Measurements from ENCODE around the gene ADAM17.
"Not testable (repeated sequence)": the region's sequence is repeated elsewhere in the genome, so short reads cannot be mapped to it uniquely, and the experiment has no call there.

Gene ADAM17

GRCh38 chr2:9519250-9519649 lies 36.4 kb downstream of the ADAM17 start:
- no peak for DNase-seq (ENCODE audit: low spot score)

DNA sequence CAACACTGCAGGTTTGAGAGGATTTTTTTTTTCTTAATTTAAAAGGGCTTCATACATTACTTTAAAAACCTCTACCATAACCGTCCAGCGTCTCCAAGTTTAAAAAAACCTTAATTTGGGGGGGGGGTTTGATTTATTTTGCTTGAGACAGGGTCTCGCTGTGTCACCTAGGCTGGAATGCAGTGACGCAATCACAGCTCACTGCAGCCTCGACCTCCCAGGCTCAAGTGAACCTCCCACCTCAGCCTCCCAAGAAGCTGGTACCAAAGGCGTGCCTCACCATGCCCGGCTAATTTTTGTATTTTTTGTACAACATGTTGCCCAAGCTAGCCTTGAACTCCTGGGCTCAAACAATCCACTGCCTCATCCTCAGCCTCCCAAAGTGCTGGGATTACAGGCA lies 36.9 kb downstream of the ADAM17 start:
- no peak for DNase-seq (ENCODE audit: low spot score)

GRCh38 chr2:9518163-9518562 lies 37.5 kb downstream of the ADAM17 start:
- DNase-seq (ENCODE audit: low spot score), result no peak

DNA sequence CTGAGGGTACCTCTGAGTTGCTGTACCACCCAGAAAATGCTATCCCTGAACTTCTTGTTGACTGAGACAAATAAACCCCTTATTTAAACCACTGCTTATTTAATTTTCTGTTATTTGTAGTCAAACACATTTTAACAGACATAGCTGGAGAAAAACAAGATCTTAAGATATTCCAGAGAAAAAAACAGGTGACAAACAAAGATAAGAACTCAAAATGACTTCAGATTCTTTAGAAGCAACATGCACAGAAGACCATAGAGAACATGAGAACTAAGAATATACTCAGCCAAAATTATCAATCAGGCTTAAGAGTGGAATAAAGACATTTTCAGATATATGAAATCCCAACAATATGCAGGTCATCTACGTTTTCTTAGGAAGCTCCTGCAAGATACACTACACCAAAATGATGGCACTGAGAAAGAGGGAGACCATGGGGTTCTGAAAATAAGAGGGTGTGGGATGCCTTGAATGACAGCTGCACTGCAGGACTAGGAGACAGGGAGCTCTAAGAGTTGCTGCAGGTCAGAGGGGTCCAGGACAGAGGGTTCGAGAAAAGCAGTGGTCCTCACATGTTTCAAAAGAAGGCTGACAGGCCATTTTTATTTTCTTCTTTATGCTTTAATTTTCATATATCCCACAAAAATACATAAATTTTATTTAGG lies 38.4 kb downstream of the ADAM17 start:
- no peak for DNase-seq (ENCODE audit: low spot score)

DNA sequence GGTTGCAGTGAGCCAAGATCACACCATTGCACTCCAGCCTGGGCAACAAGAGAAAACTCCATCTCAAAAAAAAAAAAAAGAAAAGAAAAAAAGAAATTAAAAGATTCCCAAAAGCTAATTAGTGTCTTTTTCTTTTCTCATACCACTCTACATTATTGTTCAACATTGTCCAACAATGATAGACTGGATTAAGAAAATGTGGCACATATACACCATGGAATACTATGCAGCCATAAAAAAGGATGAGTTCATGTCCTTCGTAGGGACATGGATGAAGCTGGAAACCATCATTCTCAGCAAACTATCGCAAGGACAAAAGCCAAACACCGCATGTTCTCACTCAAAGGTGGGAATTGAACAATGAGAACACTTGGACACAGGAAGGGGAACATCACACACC lies 41.7 kb downstream of the ADAM17 start:
- DNase-seq (ENCODE audit: low spot score), result not testable (repeated sequence)

- DNase-seq (ENCODE audit: low spot score), result no peak
Measured at GRCh38 chr2:9508931-9509330, 46.7 kb downstream of the ADAM17 start.

DNA sequence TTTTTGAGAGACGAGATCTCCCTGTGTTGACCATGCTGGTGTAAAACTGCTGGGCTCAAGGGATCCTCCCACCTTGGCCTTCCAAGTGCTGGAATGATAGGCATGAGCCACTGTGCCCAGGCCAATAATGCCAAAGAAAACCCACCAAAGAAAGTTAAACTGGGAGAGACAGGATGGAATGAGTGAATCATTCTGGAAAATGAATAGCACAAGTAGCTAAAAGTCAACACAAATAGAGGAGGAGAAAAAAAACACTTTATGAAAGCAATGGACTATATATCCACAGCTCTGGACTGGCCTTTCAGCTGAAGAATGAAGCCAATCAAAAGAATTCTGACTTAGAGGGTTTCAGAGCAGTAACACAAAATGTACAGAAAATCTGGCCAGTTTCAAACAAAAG lies 57.4 kb downstream of the ADAM17 start:
- DNase-seq (ENCODE audit: low spot score), result no peak

DNA sequence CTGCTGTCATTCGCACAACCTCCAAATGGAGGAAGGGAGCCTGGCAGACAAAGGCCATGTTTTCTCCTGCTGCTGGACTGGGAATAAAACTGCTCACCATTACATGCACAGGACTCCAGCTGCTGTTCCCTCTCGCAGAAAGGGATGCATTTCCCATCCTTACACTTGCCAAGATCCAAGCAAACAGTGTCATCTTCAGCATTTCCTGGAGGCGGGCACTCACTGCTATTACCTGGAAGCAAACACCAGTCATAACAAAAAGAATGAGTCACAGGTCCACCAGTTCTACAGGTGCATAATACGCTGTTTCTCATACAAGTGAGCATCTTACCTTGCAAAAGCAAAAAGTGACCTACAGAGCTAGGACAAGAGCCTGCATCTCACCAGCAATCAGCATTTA lies 58.6 kb downstream of the ADAM17 start:
- DNase-seq (ENCODE audit: low spot score), result no peak

DNA sequence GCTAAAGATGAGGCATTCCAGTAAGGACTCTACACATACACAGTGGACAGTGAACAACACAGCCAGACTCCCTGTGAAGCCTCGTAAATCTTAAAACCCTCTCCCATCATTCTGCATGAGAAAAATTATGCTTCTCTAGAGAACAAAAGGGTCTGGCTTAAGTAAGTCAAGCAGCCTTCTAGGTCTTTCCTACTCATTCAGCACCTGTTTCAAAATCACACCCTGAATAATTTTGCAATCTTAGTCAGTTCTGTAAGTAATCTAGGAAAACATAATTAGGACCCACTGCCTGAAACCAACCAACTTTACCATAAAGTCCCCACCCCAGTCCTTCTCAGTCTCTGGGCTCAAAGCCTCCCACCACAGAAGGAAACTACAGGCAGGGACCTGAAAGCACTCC lies 61.5 kb downstream of the ADAM17 start:
- no peak for DNase-seq (ENCODE audit: low spot score)

DNA sequence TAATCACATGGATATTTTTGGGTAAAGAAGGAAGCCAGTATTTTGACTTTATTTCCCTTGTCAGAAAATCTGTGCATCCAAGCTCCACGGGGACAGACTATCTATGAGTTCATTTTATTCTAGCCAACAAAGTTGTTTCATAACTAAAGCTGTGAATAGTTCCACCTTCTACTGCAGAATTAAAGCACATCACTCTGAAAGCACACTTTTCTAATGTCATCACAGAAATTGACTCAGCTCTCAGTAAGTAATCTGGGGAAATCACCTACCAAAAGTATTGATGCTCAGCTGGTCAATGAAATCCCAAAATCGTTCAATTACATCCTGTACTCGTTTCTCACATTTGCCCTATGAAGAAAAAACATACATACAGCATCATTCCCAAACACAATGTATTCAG lies 62.2 kb downstream of the ADAM17 start:
- no peak for DNase-seq (ENCODE audit: low spot score)

GRCh38 chr2:9492927-9493326 lies 62.7 kb downstream of the ADAM17 start:
- DNase-seq (ENCODE audit: low spot score), result no peak

DNA sequence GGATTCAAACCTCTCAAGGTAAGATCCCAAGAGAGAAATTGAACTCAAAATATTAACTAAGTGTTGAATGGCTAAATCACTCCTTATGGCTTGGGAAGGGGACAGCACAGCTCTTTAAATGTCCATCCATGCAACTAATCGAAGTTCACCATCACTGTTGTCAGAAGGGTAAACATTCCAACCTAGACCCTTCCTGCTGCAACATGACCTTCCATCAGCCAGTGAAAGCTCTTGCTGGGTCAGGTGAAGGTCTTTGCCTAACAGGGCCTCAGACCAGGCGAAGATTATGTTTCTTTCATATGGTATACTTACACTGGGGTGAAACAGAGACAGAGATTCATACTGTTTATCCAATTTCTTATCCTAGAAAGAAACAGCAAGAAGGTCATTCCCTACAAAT lies 64.8 kb downstream of the ADAM17 start:
- no peak for DNase-seq (ENCODE audit: low spot score)

- peak; percentile 68 for DNase-seq (ENCODE audit: low spot score)
Measured at GRCh38 chr2:9488583-9489547, 66.8 kb downstream of the ADAM17 start.

GRCh38 chr2:9484533-9484932 lies 71.1 kb downstream of the ADAM17 start:
- DNase-seq (ENCODE audit: low spot score), result peak; percentile 58

- no peak for DNase-seq (ENCODE audit: low spot score)
Measured at GRCh38 chr2:9483107-9483506, 72.5 kb downstream of the ADAM17 start.

GRCh38 chr2:9480157-9480556 lies 75.5 kb downstream of the ADAM17 start:
- no peak for DNase-seq (ENCODE audit: low spot score)

DNA sequence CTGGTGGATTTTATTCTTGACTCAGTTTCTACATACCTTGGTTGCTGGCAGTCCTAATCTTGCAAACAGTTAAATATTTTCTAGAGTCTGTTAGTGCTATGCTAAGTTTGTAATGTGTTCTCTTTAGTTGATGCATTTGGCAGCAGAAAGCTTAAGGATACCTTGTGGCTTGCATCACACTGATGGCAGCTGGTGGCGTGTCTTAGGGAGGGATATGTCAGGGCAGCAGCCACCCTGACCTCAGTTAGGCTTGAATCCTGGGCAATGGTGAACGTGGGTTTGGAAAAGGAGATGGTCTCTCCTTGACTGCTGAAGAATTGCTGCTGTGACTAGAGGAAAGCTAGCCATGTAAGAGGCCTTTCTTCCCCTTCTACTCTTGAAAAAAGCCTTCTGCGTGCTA lies 77.1 kb downstream of the ADAM17 start:
- no peak for DNase-seq (ENCODE audit: low spot score)

DNA sequence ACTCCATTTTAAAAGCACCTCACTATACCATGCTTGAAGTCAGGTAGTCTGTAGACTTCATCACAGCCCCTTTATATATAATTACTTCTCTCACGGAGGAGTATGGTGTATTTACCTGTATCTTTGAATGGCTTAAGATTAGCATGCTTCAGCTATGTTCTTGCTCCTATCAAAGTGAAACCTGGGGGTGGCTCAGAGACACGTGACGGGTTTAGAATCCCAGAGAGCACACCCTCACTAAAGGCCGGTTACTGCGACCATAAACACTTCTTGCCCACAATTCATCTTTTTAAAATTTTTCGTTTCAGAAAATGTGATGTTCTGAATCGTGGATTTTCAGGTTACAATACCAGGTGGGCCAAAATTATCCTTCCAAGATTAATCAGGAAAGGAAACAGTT lies 77.7 kb downstream of the ADAM17 start:
- no peak for DNase-seq (ENCODE audit: low spot score)

GRCh38 chr2:9474361-9475057 lies 81.1 kb downstream of the ADAM17 start, which contains the start of gene IAH1:
IAH1 (plus strand) TSS chr2:9474551; CDS start chr2:9474567, 16 bp downstream.
- peak; percentile 93 for DNase-seq (ENCODE audit: low spot score)

DNA sequence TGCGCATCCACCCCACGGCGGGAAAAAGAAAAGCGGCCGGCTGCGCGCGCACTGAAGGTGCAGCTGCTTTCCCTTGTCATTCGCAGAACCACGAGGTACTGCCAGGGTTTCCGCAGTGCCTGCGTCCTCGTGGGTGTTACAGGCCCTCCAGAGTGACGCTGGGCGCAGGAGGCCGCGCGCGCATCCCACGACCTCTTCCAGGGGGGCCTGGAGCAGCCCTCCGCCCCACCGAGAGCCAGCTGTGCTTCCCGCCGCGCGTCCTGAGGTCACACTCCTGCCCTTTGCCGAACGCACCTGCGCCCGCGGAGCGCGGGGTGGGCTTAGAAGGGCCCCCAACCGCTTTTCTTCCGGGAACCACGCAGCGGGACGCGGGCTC lies 81.7 kb downstream of the ADAM17 start:
- DNase-seq (ENCODE audit: low spot score), result peak; percentile 61

- no peak for DNase-seq (ENCODE audit: low spot score)
Measured at GRCh38 chr2:9473308-9473984, 82.2 kb downstream of the ADAM17 start.

- DNase-seq (ENCODE audit: low spot score), result no peak
Measured at GRCh38 chr2:9472511-9472910, 83.1 kb downstream of the ADAM17 start.

Data from AG08396 (cell line).